Astrocyte (in vitro differentiated cells and primary cell): ENCODE data around the gene ARHGEF11. TPM values are rescaled to one million over a fixed set of nuclear protein-coding genes. Genes with fewer than 3 reads are reported as not detected.

Experiments
- DNase-seq: peaks from one replicate; pipeline ENCODE4 v3.0.0-alpha.2; 2010; ENCODE audit warnings: low read depth
- FAIRE-seq: peaks from 2 replicates; lab custom pipeline; 2011; peaks lifted over from hg19 to GRCh38; lab: Jason Lieb, UNC
- H2AFZ ChIP-seq: 2 replicates; pipeline ENCODE4 v1.6.0; 2012; ENCODE audit warnings: low read depth, low read length, inconsistent platforms
- H3K27ac ChIP-seq: 2 replicates; pipeline ENCODE4 v1.5.1; 2011; ENCODE audit warnings: low read depth, low read length, inconsistent platforms
- H3K27me3 ChIP-seq: 2 replicates; pipeline ENCODE4 v1.6.0; 2011; ENCODE audit warnings: low read length, inconsistent platforms; ENCODE audit not compliant: insufficient read depth
- H3K36me3 ChIP-seq: 2 replicates; pipeline ENCODE4 v1.5.1; 2011; ENCODE audit warnings: low read length, inconsistent platforms; ENCODE audit not compliant: insufficient read depth
- H3K4me1 ChIP-seq: 2 replicates; pipeline ENCODE4 v1.5.1; 2011; ENCODE audit warnings: low read length, inconsistent platforms; ENCODE audit not compliant: insufficient read depth
- H3K4me2 ChIP-seq: 2 replicates; pipeline ENCODE4 v1.6.0; 2012; ENCODE audit warnings: low read length, inconsistent platforms
- H3K4me3 ChIP-seq: 2 replicates; pipeline ENCODE4 v1.5.1; 2011; ENCODE audit warnings: low read depth, mild to moderate bottlenecking, low read length, inconsistent platforms; ENCODE audit not compliant: insufficient read depth
- H3K79me2 ChIP-seq: 2 replicates; pipeline ENCODE4 v1.6.0; 2012; ENCODE audit warnings: mild to moderate bottlenecking, low read length, inconsistent platforms; ENCODE audit not compliant: insufficient read depth
- H3K9ac ChIP-seq: 2 replicates; pipeline ENCODE4 v1.6.0; 2012; ENCODE audit warnings: mild to moderate bottlenecking, low read length, inconsistent platforms
- H3K9me3 ChIP-seq: 2 replicates; pipeline ENCODE4 v1.5.1; 2012; ENCODE audit warnings: low read depth, mild to moderate bottlenecking, low read length, inconsistent platforms; ENCODE audit not compliant: insufficient read depth
- H4K20me1 ChIP-seq: 2 replicates; pipeline ENCODE4 v1.6.0; 2012; ENCODE audit warnings: low read length, inconsistent platforms; ENCODE audit not compliant: insufficient read depth
- H3K27ac Mint-ChIP-seq: one replicate; pipeline ENCODE4 v1.8.0; 2021; ENCODE audit warnings: mild to moderate bottlenecking, mixed read lengths; ENCODE audit not compliant: unreplicated experiment
- H3K27me3 Mint-ChIP-seq: one replicate; pipeline ENCODE4 v1.8.0; 2021; ENCODE audit warnings: low read depth, mixed read lengths; ENCODE audit not compliant: unreplicated experiment
- H3K36me3 Mint-ChIP-seq: one replicate; pipeline ENCODE4 v1.8.0; 2021; ENCODE audit warnings: low read depth, mixed read lengths; ENCODE audit not compliant: unreplicated experiment
- H3K4me1 Mint-ChIP-seq: one replicate; pipeline ENCODE4 v1.8.0; 2021; ENCODE audit warnings: low read depth, mixed read lengths; ENCODE audit not compliant: unreplicated experiment
- H3K4me3 Mint-ChIP-seq: one replicate; pipeline ENCODE4 v1.8.0; 2021; ENCODE audit warnings: mild to moderate bottlenecking, moderate library complexity, mixed read lengths; ENCODE audit not compliant: unreplicated experiment
- H3K9me3 Mint-ChIP-seq: one replicate; pipeline ENCODE4 v1.8.0; 2021; ENCODE audit warnings: mild to moderate bottlenecking, mixed read lengths; ENCODE audit not compliant: unreplicated experiment
- EZH2 ChIP-seq: IDR thresholded peaks from 2 replicates; pipeline ENCODE4 v1.6.1; 2012; ENCODE audit warnings: mild to moderate bottlenecking, low read length, inconsistent platforms; ENCODE audit not compliant: insufficient read depth
- total RNA-seq: library from RNA; stranded (reverse); gene quantifications from 2 replicates; pipeline ENCODE4 v1.2.1, GENCODE V29; 2021
- TF ChIP-seq, protein P1 (sequence below): IDR thresholded peaks from 2 replicates; pipeline ENCODE4 v1.5.1; 2011; ENCODE audit warnings: low read depth, mild to moderate bottlenecking, inconsistent platforms, low read length, moderate library complexity; ENCODE audit not compliant: insufficient read depth

Gene ARHGEF11
- total RNA-seq, 1 donor from 2014 or later: 29.2 TPM

DNA sequence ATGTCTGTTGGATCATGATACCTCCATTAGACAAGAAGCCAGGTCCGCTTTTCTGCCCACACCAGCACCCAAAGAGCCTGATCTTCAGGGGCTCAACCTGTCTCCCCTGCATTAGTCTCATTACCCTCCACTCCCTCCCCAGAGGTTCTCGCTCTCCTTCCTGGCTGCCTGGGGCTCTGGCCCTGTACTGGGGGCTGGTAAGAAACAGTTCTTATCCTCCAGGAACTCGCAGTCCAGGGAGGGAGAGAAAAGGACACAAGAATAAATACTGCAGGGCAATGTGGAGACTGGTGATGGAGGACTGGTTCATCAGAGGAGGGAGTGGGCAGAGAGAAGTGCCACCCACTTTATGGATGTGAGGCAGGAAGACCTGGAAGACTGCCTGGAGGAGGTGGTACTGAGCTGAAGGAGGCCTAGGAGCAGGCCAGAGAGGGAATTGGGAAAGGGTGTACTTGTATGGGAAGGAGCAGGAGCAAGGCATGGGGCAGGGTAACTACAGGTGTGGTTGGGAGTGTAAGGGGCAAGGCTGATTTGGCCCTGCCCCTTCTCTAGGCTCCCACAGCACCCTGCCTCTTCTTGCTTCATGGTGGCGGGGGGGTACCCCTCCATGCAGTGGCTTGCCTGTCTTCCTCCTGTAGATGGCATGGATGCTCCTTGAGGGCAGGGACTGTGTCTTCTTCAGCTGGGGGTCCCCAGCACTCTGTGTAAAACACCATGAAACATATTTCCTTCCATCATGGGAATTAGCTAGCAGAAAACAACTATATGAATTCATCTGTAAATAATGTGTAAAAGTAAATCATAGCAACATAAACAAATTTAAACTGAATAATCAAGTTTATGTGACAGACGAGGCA, 120.2 kb downstream of the ARHGEF11 start:
- Histone ChIP-seq H3K4me1 (peaks cover 20% of the 10 kb centered on the region), H3K4me2 (no peak overlapping the region), H3K36me3 (no peaks in the 10 kb centered on the region), H3K9me3 (no peaks in the 10 kb centered on the region), H3K27me3 (peaks cover 56% of the 10 kb centered on the region), H3K4me3 (no peak overlapping the region), H3K27ac (no peak overlapping the region), H3K79me2 (no peaks in the 10 kb centered on the region), H3K9ac (no peak overlapping the region), H2AFZ (no peak overlapping the region), H4K20me1 (peaks cover 23% of the 10 kb centered on the region)
- TF ChIP-seq EZH2: no peak
- TF ChIP-seq, protein P1, sequence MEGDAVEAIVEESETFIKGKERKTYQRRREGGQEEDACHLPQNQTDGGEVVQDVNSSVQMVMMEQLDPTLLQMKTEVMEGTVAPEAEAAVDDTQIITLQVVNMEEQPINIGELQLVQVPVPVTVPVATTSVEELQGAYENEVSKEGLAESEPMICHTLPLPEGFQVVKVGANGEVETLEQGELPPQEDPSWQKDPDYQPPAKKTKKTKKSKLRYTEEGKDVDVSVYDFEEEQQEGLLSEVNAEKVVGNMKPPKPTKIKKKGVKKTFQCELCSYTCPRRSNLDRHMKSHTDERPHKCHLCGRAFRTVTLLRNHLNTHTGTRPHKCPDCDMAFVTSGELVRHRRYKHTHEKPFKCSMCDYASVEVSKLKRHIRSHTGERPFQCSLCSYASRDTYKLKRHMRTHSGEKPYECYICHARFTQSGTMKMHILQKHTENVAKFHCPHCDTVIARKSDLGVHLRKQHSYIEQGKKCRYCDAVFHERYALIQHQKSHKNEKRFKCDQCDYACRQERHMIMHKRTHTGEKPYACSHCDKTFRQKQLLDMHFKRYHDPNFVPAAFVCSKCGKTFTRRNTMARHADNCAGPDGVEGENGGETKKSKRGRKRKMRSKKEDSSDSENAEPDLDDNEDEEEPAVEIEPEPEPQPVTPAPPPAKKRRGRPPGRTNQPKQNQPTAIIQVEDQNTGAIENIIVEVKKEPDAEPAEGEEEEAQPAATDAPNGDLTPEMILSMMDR: no peak
- no peak for DNase-seq
- Mint-ChIP-seq H3K27me3 (peaks cover 82% of the 10 kb centered on the region), H3K4me1 (peaks cover 8% of the 10 kb centered on the region), H3K36me3 (no peaks in the 10 kb centered on the region), H3K4me3 (peak overlapping the region; percentile 51), H3K9me3 (peaks cover 1% of the 10 kb centered on the region), H3K27ac (no peak overlapping the region)
- FAIRE-seq: no peak

DNA sequence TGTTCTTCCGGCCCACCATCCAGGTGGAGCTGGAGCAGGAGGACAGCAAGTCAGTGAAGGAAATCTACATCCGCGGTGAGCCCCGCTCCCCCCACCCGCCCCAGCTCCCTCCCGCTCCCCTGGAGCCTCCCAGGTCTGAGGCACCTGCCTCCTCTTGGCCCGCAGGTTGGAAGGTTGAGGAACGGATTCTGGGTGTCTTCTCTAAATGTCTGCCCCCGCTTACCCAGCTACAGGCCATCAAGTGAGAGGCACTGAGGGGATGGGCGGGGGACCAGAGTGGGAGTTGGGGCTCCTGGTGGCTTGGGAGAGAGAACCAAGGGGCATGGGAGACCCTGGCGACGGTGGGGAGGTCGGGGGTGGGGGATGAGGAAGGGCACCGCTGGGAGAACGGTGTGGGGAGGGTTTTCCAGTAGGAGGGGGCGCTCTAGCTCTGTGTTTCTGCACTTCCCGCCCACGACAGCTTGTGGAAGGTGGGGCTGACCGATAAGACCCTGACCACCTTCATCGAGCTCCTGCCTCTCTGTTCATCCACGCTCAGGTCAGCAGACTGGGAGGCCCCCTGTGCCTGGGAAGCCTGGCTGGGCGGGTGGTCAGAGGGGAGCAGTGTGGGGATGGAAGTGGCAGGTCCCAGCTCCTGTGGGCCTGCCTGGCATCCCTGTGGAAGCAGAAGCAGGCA, 120.9 kb downstream of the ARHGEF11 start:
- Histone ChIP-seq H3K79me2 (no peaks in the 10 kb centered on the region), H3K4me1 (peaks cover 28% of the 10 kb centered on the region), H3K4me2 (no peak overlapping the region), H3K27me3 (peaks cover 54% of the 10 kb centered on the region), H3K27ac (no peak overlapping the region), H3K36me3 (no peaks in the 10 kb centered on the region), H3K9me3 (no peaks in the 10 kb centered on the region), H3K4me3 (no peak overlapping the region), H4K20me1 (peaks cover 23% of the 10 kb centered on the region), H2AFZ (no peak overlapping the region), H3K9ac (no peak overlapping the region)
- Mint-ChIP-seq H3K4me3 (no peak overlapping the region), H3K27ac (no peak overlapping the region), H3K9me3 (peaks cover 1% of the 10 kb centered on the region), H3K27me3 (peaks cover 83% of the 10 kb centered on the region), H3K36me3 (no peaks in the 10 kb centered on the region), H3K4me1 (peaks cover 8% of the 10 kb centered on the region)
- no peak for DNase-seq
- no peak for FAIRE-seq
- TF ChIP-seq EZH2: peak; percentile 6
- TF ChIP-seq, protein P1: no peak
